B cell (primary cell): ENCODE data around the gene ERBIN. TPM values are rescaled to one million over a fixed set of nuclear protein-coding genes. Genes with fewer than 3 reads are reported as not detected.

Source experiments
- ATAC-seq: fragments of 200-7000 bp; cut with Tn5 transposase; one replicate; pipeline ENCODE4 v1.10.0; 2021; ENCODE audit warnings: low read depth, mild to moderate bottlenecking, moderate number of reproducible peaks, moderate library complexity
- CTCF ChIA-PET: fragments of 350-600 bp; sonication (Branson Sonifier 250); formaldehyde crosslinking; loops from one replicate; lab custom pipeline; 2021; ENCODE audit warnings: antibody characterized with exemption, inconsistent platforms; lab: Charles Lee
- POLR2A ChIA-PET: fragments of 350-600 bp; sonication (Branson Sonifier 250); formaldehyde crosslinking; loops from one replicate; lab custom pipeline; 2021; ENCODE audit warnings: antibody characterized with exemption; lab: Charles Lee
- DNase-seq: peaks from one replicate; pipeline ENCODE4 v3.0.0; 2013
- H2AFZ ChIP-seq: 2 replicates; pipeline ENCODE4 v1.6.1; 2012; ENCODE audit warnings: mild to moderate bottlenecking, low read depth, low read length; ENCODE audit not compliant: insufficient read depth, poor library complexity, severe bottlenecking
- H3K27ac ChIP-seq, 2 donors: 1 replicate in 1 of 2; 2 replicates in 1 of 2; pipeline ENCODE4 v1.5.1; 2012 to 2013; ENCODE audit warnings: low read length in 2 of 2, mild to moderate bottlenecking in 2 of 2, moderate library complexity in 1 of 2
- H3K27me3 ChIP-seq, 4 experiments: fragments of 200-600 bp in 1 of 4; sonication (generic) in 1 of 4; replicated peaks in 1 of 4; 1 replicate in 2 of 4; 2 replicates in 2 of 4; pipeline versions ENCODE4 v1.6.1 to v1.7.0; 2013 to 2016; ENCODE audit warnings: low read length in 3 of 4, mild to moderate bottlenecking in 2 of 4, mixed read lengths in 1 of 4, moderate library complexity in 1 of 4; ENCODE audit not compliant: insufficient read depth in 4 of 4, control insufficient read depth in 3 of 4; ENCODE audit errors: control extremely low read depth in 1 of 4
- H3K36me3 ChIP-seq, 2 experiments: replicated peaks in 1 of 2; 1 replicate in 1 of 2; 2 replicates in 1 of 2; pipeline versions ENCODE4 v1.6.1 to v1.7.1; 2013; ENCODE audit warnings: low read length in 1 of 2; ENCODE audit not compliant: insufficient read depth in 2 of 2, control insufficient read depth in 1 of 2; ENCODE audit errors: control extremely low read depth in 1 of 2, extremely low read depth in 1 of 2
- H3K4me1 ChIP-seq, 2 donors: fragments of 200-600 bp in 1 of 2; sonication (generic) in 1 of 2; 1 replicate in 1 of 2; 2 replicates in 1 of 2; pipeline versions ENCODE4 v1.5.1 to v1.6.1; 2013 to 2017; ENCODE audit warnings: low read length in 2 of 2; ENCODE audit not compliant: control insufficient read depth in 2 of 2, insufficient read depth in 2 of 2
- H3K4me2 ChIP-seq: replicated peaks from 2 replicates; pipeline ENCODE3; 2012; ENCODE audit warnings: mild to moderate bottlenecking, low read depth, low read length; ENCODE audit not compliant: poor library complexity, severe bottlenecking
- H3K4me3 ChIP-seq, 5 experiments: fragments of 200-600 bp in 1 of 5; sonication (generic) in 1 of 5; 1 replicate in 3 of 5; 2 replicates in 2 of 5; pipeline versions ENCODE4 v1.5.1 to v1.7.0; 2011 to 2016; ENCODE audit warnings: low read length in 4 of 5, mild to moderate bottlenecking in 4 of 5, low read depth in 2 of 5, control low read depth in 1 of 5, moderate library complexity in 1 of 5; ENCODE audit not compliant: insufficient read depth in 1 of 5; ENCODE audit errors: control extremely low read depth in 1 of 5, extremely low read depth in 1 of 5
- H3K79me2 ChIP-seq: fragments of 200-600 bp; sonication (generic); one replicate; pipeline ENCODE4 v1.6.0; 2016; ENCODE audit warnings: low read length; ENCODE audit not compliant: control insufficient read depth, insufficient read depth
- H3K9ac ChIP-seq: fragments of 200-600 bp; sonication (generic); 2 replicates; pipeline ENCODE4 v1.6.1; 2017; ENCODE audit warnings: mild to moderate bottlenecking, low read length, moderate library complexity
- H3K9me3 ChIP-seq, 3 donors: one replicate each; pipeline versions ENCODE4 v1.6.1 to v1.7.1; 2013; ENCODE audit warnings: low read length in 2 of 3; ENCODE audit not compliant: control insufficient read depth in 2 of 3, insufficient read depth in 1 of 3; ENCODE audit errors: control extremely low read depth in 1 of 3
- H4K20me1 ChIP-seq: 2 replicates; pipeline ENCODE4 v1.6.0; 2012; ENCODE audit warnings: mild to moderate bottlenecking, low read length; ENCODE audit not compliant: insufficient read depth, control insufficient read depth, poor library complexity, severe bottlenecking
- H3K27ac Mint-ChIP-seq: one replicate; pipeline ENCODE4 v1.8.0; 2021; ENCODE audit warnings: mixed read lengths
- H3K27me3 Mint-ChIP-seq: one replicate; pipeline ENCODE4 v1.8.0; 2021; ENCODE audit warnings: mixed read lengths
- H3K4me1 Mint-ChIP-seq: one replicate; pipeline ENCODE4 v1.8.0; 2021; ENCODE audit warnings: mixed read lengths
- H3K4me3 Mint-ChIP-seq: one replicate; pipeline ENCODE4 v1.8.0; 2021; ENCODE audit warnings: mixed read lengths
- H3K9me3 Mint-ChIP-seq: one replicate; pipeline ENCODE4 v1.8.0; 2022; ENCODE audit warnings: mixed read lengths; ENCODE audit not compliant: insufficient read depth
- EZH2 ChIP-seq: IDR thresholded peaks from 2 replicates; pipeline ENCODE4 v1.6.1; 2012; ENCODE audit warnings: borderline replicate concordance, low read depth, mild to moderate bottlenecking, moderate library complexity, low read length; ENCODE audit not compliant: insufficient read depth, poor library complexity, severe bottlenecking
- WGBS: methylation state at CpG from one replicate; pipeline ENCODE4 v1.1.5; 2013; ENCODE audit warnings: missing lambda C conversion rate; ENCODE audit not compliant: insufficient coverage; 5-methylcytosine and 5-hydroxymethylcytosine counted together
- intact Hi-C: fragments of 100-400 bp; cut with micrococcal nuclease; formaldehyde crosslinking; loops from one replicate; pipeline ENCODE4 v1.10.0; 2022
- polyA plus RNA-seq: library from polyadenylated mRNA; depleted of rRNA; stranded (reverse); fragments of >200 nt; gene quantifications from 2 replicates; pipeline ENCODE4 v1.2.3, GENCODE V29; 2012
- total RNA-seq, 2 donors: library from RNA; stranded (reverse); fragments of 120-200 nt in 1 of 2; gene quantifications; 1 replicate in 1 of 2; 2 replicates in 1 of 2; pipeline versions ENCODE4 v1.2.3 to v1.2.4, GENCODE V29; 2013 to 2022
- TF ChIP-seq, protein P1 (sequence below): fragments of 200-600 bp; IDR thresholded peaks from one replicate; pipeline ENCODE4 v1.8.0; 2022; ENCODE audit warnings: antibody characterized with exemption, mild to moderate bottlenecking

Gene ERBIN
- total and polyA plus RNA-seq, 2 donors (not counting 1 experiment from before 2014, with no cell fraction given), result 27.7 to 106 TPM

DNA sequence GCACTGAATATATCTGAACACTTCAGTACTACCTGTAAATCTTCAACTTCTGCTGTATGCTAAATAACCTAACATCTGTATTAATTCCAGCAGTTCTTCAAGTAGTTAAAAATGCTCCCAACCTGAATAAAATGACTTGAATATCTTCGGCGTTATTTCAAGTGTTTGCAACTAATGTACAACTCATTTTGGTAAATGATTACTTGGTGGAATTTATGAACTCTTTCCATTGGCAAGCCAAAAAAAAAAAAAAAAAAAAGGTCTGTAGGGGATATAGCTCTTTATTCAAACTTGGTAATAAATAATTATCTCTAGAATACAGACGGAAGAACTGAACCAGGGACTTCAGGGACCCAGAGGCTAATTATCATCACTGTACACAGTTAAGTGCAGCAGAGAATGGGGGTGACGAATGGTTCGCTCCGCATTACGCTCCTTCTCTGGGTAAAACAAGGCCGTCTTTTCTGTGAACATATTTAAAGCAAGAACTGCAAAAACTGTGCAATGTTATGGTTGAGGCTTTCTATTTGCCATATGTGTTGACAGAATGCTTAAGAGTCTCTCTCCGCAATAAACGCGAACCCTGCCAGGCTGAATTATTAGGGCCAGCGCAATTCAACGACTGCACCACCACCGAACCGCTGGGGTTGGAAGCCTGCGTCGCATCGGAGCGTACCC, 1.9 kb upstream of the ERBIN start:
- no peak for TF ChIP-seq EZH2
- TF ChIP-seq, protein P1, sequence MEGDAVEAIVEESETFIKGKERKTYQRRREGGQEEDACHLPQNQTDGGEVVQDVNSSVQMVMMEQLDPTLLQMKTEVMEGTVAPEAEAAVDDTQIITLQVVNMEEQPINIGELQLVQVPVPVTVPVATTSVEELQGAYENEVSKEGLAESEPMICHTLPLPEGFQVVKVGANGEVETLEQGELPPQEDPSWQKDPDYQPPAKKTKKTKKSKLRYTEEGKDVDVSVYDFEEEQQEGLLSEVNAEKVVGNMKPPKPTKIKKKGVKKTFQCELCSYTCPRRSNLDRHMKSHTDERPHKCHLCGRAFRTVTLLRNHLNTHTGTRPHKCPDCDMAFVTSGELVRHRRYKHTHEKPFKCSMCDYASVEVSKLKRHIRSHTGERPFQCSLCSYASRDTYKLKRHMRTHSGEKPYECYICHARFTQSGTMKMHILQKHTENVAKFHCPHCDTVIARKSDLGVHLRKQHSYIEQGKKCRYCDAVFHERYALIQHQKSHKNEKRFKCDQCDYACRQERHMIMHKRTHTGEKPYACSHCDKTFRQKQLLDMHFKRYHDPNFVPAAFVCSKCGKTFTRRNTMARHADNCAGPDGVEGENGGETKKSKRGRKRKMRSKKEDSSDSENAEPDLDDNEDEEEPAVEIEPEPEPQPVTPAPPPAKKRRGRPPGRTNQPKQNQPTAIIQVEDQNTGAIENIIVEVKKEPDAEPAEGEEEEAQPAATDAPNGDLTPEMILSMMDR, result no peak
- ChIA-PET POLR2A (interaction anchor here (0.9 to 1.7 kb wide), 3 partner anchors 204 to 362 kb away, joined by 4 read pairs; partner anchors contain the start of genes CENPK, PPWD1 and SREK1), CTCF (interaction anchor here (1.1 to 1.5 kb wide), 2 partner anchors 14 to 50 kb away, joined by 3 read pairs; no protein-coding TSS in a partner anchor)
- Histone ChIP-seq H3K36me3 (no peaks in the 10 kb centered on the region), H3K4me3 (peak overlapping the region; percentile 54 to 96 (median 70)), H2AFZ (peak overlapping the region; percentile 80), H3K27me3 (no peaks in the 10 kb centered on the region), H3K9ac (peak overlapping the region; percentile 78), H3K4me2 (peak overlapping the region; percentile 91), H3K27ac (peak overlapping the region; percentile 82 to 84), H3K79me2 (peaks cover 32% of the 10 kb centered on the region), H3K4me1 (peaks cover 13 to 24% of the 10 kb centered on the region in 2 donors), H4K20me1 (peaks cover 3% of the 10 kb centered on the region), H3K9me3 (no peaks in the 10 kb centered on the region)
- no peak for DNase-seq
- intact Hi-C loops, result loop anchor here (1.0 to 5.0 kb wide), 8 partner anchors 14 to 1283 kb away; partner anchors contain the start of genes CENPK, CWC27, PPWD1 and SREK1
- 11% methylated on average over 16 of the region's 19 CpGs for WGBS
- ATAC-seq, result no peak
- no peaks in the 10 kb centered on the region for H3K27me3 Mint-ChIP-seq
- peak overlapping the region; percentile 95 for H3K27ac Mint-ChIP-seq
- peak overlapping the region; percentile 91 for H3K4me3 Mint-ChIP-seq
- no peaks in the 10 kb centered on the region for H3K9me3 Mint-ChIP-seq
- peaks cover 33% of the 10 kb centered on the region for H3K4me1 Mint-ChIP-seq
